Naive thymus-derived CD4-positive, alpha-beta T cell (primary cell): ENCODE measurements around the gene GLMN. TPM values are rescaled to one million over a fixed set of nuclear protein-coding genes. Genes with fewer than 3 reads are reported as not detected.

Experiments
- ATAC-seq: fragments of 150-1000 bp; cut with Tn5 transposase; 2 replicates; pipeline ENCODE4 v1.10.0; 2021; ENCODE audit warnings: mild to moderate bottlenecking, moderate library complexity
- CTCF ChIA-PET: fragments of 350-600 bp; sonication (Branson Sonifier 250); formaldehyde crosslinking; loops from one replicate; lab custom pipeline; 2021; ENCODE audit warnings: antibody characterized with exemption; lab: Charles Lee
- POLR2A ChIA-PET: fragments of 350-600 bp; sonication (Branson Sonifier 250); formaldehyde crosslinking; loops from one replicate; lab custom pipeline; 2021; ENCODE audit warnings: antibody characterized with exemption, inconsistent platforms; lab: Charles Lee
- DNase-seq, 9 donors: peaks; one replicate each; pipeline versions ENCODE4 v3.0.0 to v3.0.0-alpha.2; 2020 to 2022; ENCODE audit warnings: mixed read lengths in 1 of 9
- H3K27ac ChIP-seq: one replicate; pipeline ENCODE4 v1.7.0; 2013; ENCODE audit warnings: mild to moderate bottlenecking, low read depth, low read length, moderate library complexity
- H3K27me3 ChIP-seq, 2 donors: one replicate each; pipeline ENCODE4 v1.7.0; 2013; ENCODE audit warnings: low read length in 2 of 2, mild to moderate bottlenecking in 2 of 2, moderate library complexity in 2 of 2; ENCODE audit not compliant: control insufficient read depth in 2 of 2, insufficient read depth in 2 of 2
- H3K36me3 ChIP-seq, 3 experiments: 1 replicate in 2 of 3; 2 replicates in 1 of 3; pipeline ENCODE4 v1.7.0; 2013; ENCODE audit warnings: low read length in 3 of 3, mild to moderate bottlenecking in 3 of 3, moderate library complexity in 1 of 3; ENCODE audit not compliant: insufficient read depth in 3 of 3, control insufficient read depth in 2 of 3
- H3K4me1 ChIP-seq, 2 donors: one replicate each; pipeline ENCODE4 v1.7.0; 2013; ENCODE audit warnings: low read length in 2 of 2, mild to moderate bottlenecking in 2 of 2, moderate library complexity in 1 of 2; ENCODE audit not compliant: control insufficient read depth in 2 of 2, insufficient read depth in 2 of 2
- H3K4me3 ChIP-seq: 2 replicates; pipeline ENCODE4 v1.7.0; 2013; ENCODE audit warnings: mild to moderate bottlenecking, low read length
- H3K9me3 ChIP-seq, 3 experiments: 1 replicate in 2 of 3; 2 replicates in 1 of 3; pipeline ENCODE4 v1.7.0; 2013; ENCODE audit warnings: low read length in 3 of 3; ENCODE audit not compliant: control insufficient read depth in 2 of 3
- H3K27ac Mint-ChIP-seq, 9 donors: one replicate each; pipeline ENCODE4 v1.8.0; 2020 to 2022; ENCODE audit warnings: mixed read lengths in 9 of 9, mild to moderate bottlenecking in 8 of 9, moderate library complexity in 5 of 9, inconsistent platforms in 2 of 9
- H3K27me3 Mint-ChIP-seq, 5 donors: one replicate each; pipeline ENCODE4 v1.8.0; 2021 to 2022; ENCODE audit warnings: mixed read lengths in 5 of 5, mild to moderate bottlenecking in 1 of 5
- H3K36me3 Mint-ChIP-seq, 5 donors: one replicate each; pipeline ENCODE4 v1.8.0; 2020 to 2022; ENCODE audit warnings: mixed read lengths in 5 of 5, mild to moderate bottlenecking in 3 of 5, inconsistent platforms in 1 of 5
- H3K4me1 Mint-ChIP-seq, 7 donors: one replicate each; pipeline ENCODE4 v1.8.0; 2020 to 2022; ENCODE audit warnings: mixed read lengths in 7 of 7, mild to moderate bottlenecking in 3 of 7, inconsistent platforms in 1 of 7
- H3K4me3 Mint-ChIP-seq, 10 donors: one replicate each; pipeline ENCODE4 v1.8.0; 2020 to 2022; ENCODE audit warnings: mild to moderate bottlenecking in 10 of 10, mixed read lengths in 10 of 10, moderate library complexity in 6 of 10, inconsistent platforms in 2 of 10
- H3K9me3 Mint-ChIP-seq, 11 donors: one replicate each; pipeline ENCODE4 v1.8.0; 2020 to 2022; ENCODE audit warnings: mixed read lengths in 11 of 11, mild to moderate bottlenecking in 4 of 11, inconsistent platforms in 1 of 11, moderate library complexity in 1 of 11
- intact Hi-C, 2 donors: fragments of 100-400 bp; cut with micrococcal nuclease; formaldehyde crosslinking; loops; one replicate each; pipeline ENCODE4 v1.15.1; 2023
- polyA plus RNA-seq, 2 donors: library from polyadenylated mRNA; unstranded; fragments of 300-500 nt; fragmentation: Illumina TruSeq; gene quantifications; one replicate each; pipeline ENCODE4 v1.2.3, GENCODE V29; 2021
- total RNA-seq, 6 experiments: library from RNA in 5 of 6; stranded (reverse) in 5 of 6; gene quantifications; 1 replicate in 5 of 6; 2 replicates in 1 of 6; pipeline ENCODE4 v1.2.3 and lab custom pipeline; 2021 to 2026

The GLMN gene
- total and polyA plus RNA-seq, 7 experiments from 2014 or later: 8.6 to 27.0 (median 13.9) TPM

- no peaks in the 10 kb centered on the region for H3K9me3 ChIP-seq
- CTCF ChIA-PET: no interaction called here
- H3K27me3 ChIP-seq: no peaks in the 10 kb centered on the region
- ATAC-seq (no peak), DNase-seq (no peak)
- no peaks in the 10 kb centered on the region for H3K36me3 ChIP-seq
- POLR2A ChIA-PET: no interaction called here
- H3K27ac ChIP-seq: no peak overlapping the region
- intact Hi-C loops: no loop called here
- H3K36me3 Mint-ChIP-seq: no peaks in the 10 kb centered on the region
- no peak overlapping the region for H3K4me3 Mint-ChIP-seq
- no peaks in the 10 kb centered on the region for H3K4me1 Mint-ChIP-seq
- no peaks in the 10 kb centered on the region for H3K4me1 ChIP-seq
- H3K27me3 Mint-ChIP-seq: peaks cover 0 to 4% (median 0%) of the 10 kb centered on the region in 5 donors
- no peak overlapping the region for H3K27ac Mint-ChIP-seq
- peaks cover 0 to 3% (median 0%) of the 10 kb centered on the region in 11 donors for H3K9me3 Mint-ChIP-seq
- no peak overlapping the region for H3K4me3 ChIP-seq
Measured at GRCh38 chr1:92228401-92228800, 70.4 kb downstream of the GLMN start.

GRCh38 chr1:92219028-92219427, 79.8 kb downstream of the GLMN start:
- Histone ChIP-seq H3K27me3 (no peaks in the 10 kb centered on the region), H3K36me3 (no peaks in the 10 kb centered on the region), H3K4me1 (no peaks in the 10 kb centered on the region), H3K9me3 (no peaks in the 10 kb centered on the region), H3K27ac (no peak overlapping the region), H3K4me3 (no peak overlapping the region)
- Mint-ChIP-seq H3K9me3 (peaks cover 0 to 6% (median 0%) of the 10 kb centered on the region in 11 donors), H3K27ac (no peak overlapping the region), H3K27me3 (no peaks in the 10 kb centered on the region), H3K36me3 (peaks cover 0 to 7% (median 0%) of the 10 kb centered on the region in 5 donors), H3K4me1 (no peaks in the 10 kb centered on the region), H3K4me3 (no peak overlapping the region)
- intact Hi-C loops: no loop called here
- DNase-seq (no peak), ATAC-seq (no peak)
- POLR2A ChIA-PET: no interaction called here
- CTCF ChIA-PET: no interaction called here

- peaks cover 0 to 7% (median 0%) of the 10 kb centered on the region in 5 donors for H3K36me3 Mint-ChIP-seq
Measured at GRCh38 chr1:92218559-92218958, 80.2 kb downstream of the GLMN start.

GRCh38 chr1:92217721-92218120, 81.1 kb downstream of the GLMN start, which contains the start of gene C1orf146:
Gene C1orf146 (plus strand): TSS chr1:92217915. CDS start chr1:92231421, 13,506 bp downstream.
- no peak within 1 kb of the TSS for H3K27ac Mint-ChIP-seq

More at GRCh38 chr1:92218559-92218958, 80.2 kb downstream of the GLMN start:
- peaks cover 0 to 6% (median 0%) of the 10 kb centered on the region in 11 donors for H3K9me3 Mint-ChIP-seq
- no peaks in the 10 kb centered on the region for H3K4me1 Mint-ChIP-seq
- Histone ChIP-seq H3K27ac (no peak overlapping the region), H3K9me3 (no peaks in the 10 kb centered on the region), H3K4me1 (no peaks in the 10 kb centered on the region), H3K27me3 (no peaks in the 10 kb centered on the region), H3K36me3 (no peaks in the 10 kb centered on the region), H3K4me3 (no peak overlapping the region)
- no peak for ATAC-seq
- no peak for DNase-seq
- no peak overlapping the region for H3K27ac Mint-ChIP-seq
- ChIA-PET CTCF (no interaction called here), POLR2A (no interaction called here)
- intact Hi-C loops: no loop called here
- H3K27me3 Mint-ChIP-seq: no peaks in the 10 kb centered on the region
- no peak overlapping the region for H3K4me3 Mint-ChIP-seq

GRCh38 chr1:92211166-92211565, 87.6 kb downstream of the GLMN start:
- Histone ChIP-seq H3K4me1 (peaks cover 0 to 17% of the 10 kb centered on the region in 2 donors), H3K9me3 (no peaks in the 10 kb centered on the region), H3K4me3 (no peak overlapping the region), H3K27ac (no peak overlapping the region), H3K36me3 (no peaks in the 10 kb centered on the region), H3K27me3 (no peaks in the 10 kb centered on the region)
- H3K4me1 Mint-ChIP-seq: peaks cover 7 to 33% (median 23%) of the 10 kb centered on the region in 7 donors
- H3K27ac Mint-ChIP-seq: no peak overlapping the region
- H3K4me3 Mint-ChIP-seq: no peak overlapping the region
- CTCF ChIA-PET: interaction anchor here (1.4 kb wide), 1 partner anchor 9 kb away, joined by 5 read pairs; no protein-coding TSS in a partner anchor
- POLR2A ChIA-PET: no interaction called here
- peaks cover 0 to 7% (median 3%) of the 10 kb centered on the region in 5 donors for H3K36me3 Mint-ChIP-seq
- ATAC-seq (no peak), DNase-seq (no peak)
- intact Hi-C loops: no loop called here
- peaks cover 0 to 2% (median 0%) of the 10 kb centered on the region in 5 donors for H3K27me3 Mint-ChIP-seq
- H3K9me3 Mint-ChIP-seq: peaks cover 0 to 9% (median 0%) of the 10 kb centered on the region in 11 donors

More at GRCh38 chr1:92217721-92218120, 81.1 kb downstream of the GLMN start, which contains the start of gene C1orf146:
- ATAC-seq: no peak
- Histone ChIP-seq H3K36me3 (no peaks in the 10 kb centered on the region), H3K9me3 (no peaks in the 10 kb centered on the region), H3K4me3 (no peak within 1 kb of the TSS), H3K4me1 (no peaks in the 10 kb centered on the region), H3K27ac (no peak within 1 kb of the TSS), H3K27me3 (no peaks in the 10 kb centered on the region)
- H3K36me3 Mint-ChIP-seq: peaks cover 0 to 7% (median 0%) of the 10 kb centered on the region in 5 donors
- ChIA-PET POLR2A (no interaction called here), CTCF (no interaction called here)
- DNase-seq: no peak
- peak within 1 kb of the TSS in 1 of 10 donors; percentile 51 for H3K4me3 Mint-ChIP-seq
- intact Hi-C loops: no loop called here
- peaks cover 0 to 6% (median 0%) of the 10 kb centered on the region in 11 donors for H3K9me3 Mint-ChIP-seq
- H3K27me3 Mint-ChIP-seq: no peaks in the 10 kb centered on the region
- H3K4me1 Mint-ChIP-seq: no peaks in the 10 kb centered on the region

GRCh38 chr1:92210701-92211100, 88.1 kb downstream of the GLMN start:
- H3K4me3 Mint-ChIP-seq: peak overlapping the region in 7 of 10 donors; percentile 1 to 66 (median 27)
- CTCF ChIA-PET: interaction anchor here (1.4 kb wide), 1 partner anchor 9 kb away, joined by 5 read pairs; no protein-coding TSS in a partner anchor
- intact Hi-C loops: no loop called here

More at GRCh38 chr1:92210701-92211100, 88.1 kb downstream of the GLMN start:
- ATAC-seq (no peak), DNase-seq (no peak)
- Mint-ChIP-seq H3K27ac (peak overlapping the region in 3 of 9 donors; percentile 9 to 31 (median 20)), H3K36me3 (peaks cover 0 to 7% (median 3%) of the 10 kb centered on the region in 5 donors), H3K27me3 (peaks cover 0 to 2% (median 0%) of the 10 kb centered on the region in 5 donors), H3K9me3 (peaks cover 0 to 13% (median 0%) of the 10 kb centered on the region in 11 donors), H3K4me1 (peaks cover 7 to 33% (median 23%) of the 10 kb centered on the region in 7 donors)
- Histone ChIP-seq H3K27ac (no peak overlapping the region), H3K36me3 (no peaks in the 10 kb centered on the region), H3K27me3 (no peaks in the 10 kb centered on the region), H3K9me3 (no peaks in the 10 kb centered on the region), H3K4me3 (no peak overlapping the region), H3K4me1 (peaks cover 0 to 17% of the 10 kb centered on the region in 2 donors)
- POLR2A ChIA-PET: no interaction called here
